Measurements from ENCODE around the gene PRR35.

DNA sequence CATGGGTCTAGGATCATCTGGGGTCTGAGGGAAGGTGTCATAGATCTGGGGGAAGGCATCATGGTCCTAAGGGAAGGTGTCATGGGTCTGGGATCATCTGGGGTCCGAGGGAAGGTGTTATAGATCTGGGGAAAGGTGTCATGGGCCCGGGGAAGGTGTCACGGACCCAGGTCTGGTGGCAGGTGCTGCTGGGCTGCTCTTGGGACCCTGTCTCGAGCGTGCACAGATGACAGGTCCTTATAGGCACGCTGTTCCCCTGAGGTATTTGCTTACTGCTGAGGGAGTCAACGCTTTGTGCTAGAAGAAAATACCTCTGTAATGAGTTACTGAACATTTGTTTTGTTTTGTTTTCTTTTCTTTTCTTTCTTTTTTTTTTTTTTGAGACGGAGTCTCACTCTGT is 31.0 kb downstream of the PRR35 start:
- TF ChIP-seq, protein P1, sequence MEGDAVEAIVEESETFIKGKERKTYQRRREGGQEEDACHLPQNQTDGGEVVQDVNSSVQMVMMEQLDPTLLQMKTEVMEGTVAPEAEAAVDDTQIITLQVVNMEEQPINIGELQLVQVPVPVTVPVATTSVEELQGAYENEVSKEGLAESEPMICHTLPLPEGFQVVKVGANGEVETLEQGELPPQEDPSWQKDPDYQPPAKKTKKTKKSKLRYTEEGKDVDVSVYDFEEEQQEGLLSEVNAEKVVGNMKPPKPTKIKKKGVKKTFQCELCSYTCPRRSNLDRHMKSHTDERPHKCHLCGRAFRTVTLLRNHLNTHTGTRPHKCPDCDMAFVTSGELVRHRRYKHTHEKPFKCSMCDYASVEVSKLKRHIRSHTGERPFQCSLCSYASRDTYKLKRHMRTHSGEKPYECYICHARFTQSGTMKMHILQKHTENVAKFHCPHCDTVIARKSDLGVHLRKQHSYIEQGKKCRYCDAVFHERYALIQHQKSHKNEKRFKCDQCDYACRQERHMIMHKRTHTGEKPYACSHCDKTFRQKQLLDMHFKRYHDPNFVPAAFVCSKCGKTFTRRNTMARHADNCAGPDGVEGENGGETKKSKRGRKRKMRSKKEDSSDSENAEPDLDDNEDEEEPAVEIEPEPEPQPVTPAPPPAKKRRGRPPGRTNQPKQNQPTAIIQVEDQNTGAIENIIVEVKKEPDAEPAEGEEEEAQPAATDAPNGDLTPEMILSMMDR (IDR thresholded peaks at IDR 0.05 in 4 of 5, conservative IDR thresholded peaks at IDR 0.05 in 1 of 5) = no peak
- no peak for TF ChIP-seq POLR2A (IDR thresholded peaks at IDR 0.05)

Measured in gastrocnemius medialis (tissue), 4 donors.